Right lobe of liver (tissue), 4 donors: ENCODE results near the gene PRR20G.

Experiments
- POLR2A ChIP-seq: fragments of 450-650 bp; IDR thresholded peaks from one replicate; pipeline ENCODE4 v1.6.1; 2017; ENCODE audit warnings: antibody characterized with exemption, mild to moderate bottlenecking
- TF ChIP-seq, protein P1 (sequence below), 4 donors: fragments of 200-600 bp in 3 of 4; fragments of 450-650 bp in 1 of 4; IDR thresholded peaks; one replicate each; pipeline versions ENCODE4 v1.5.1 to v1.8.0; 2016 to 2022; ENCODE audit warnings: antibody characterized with exemption in 4 of 4, mild to moderate bottlenecking in 2 of 4
- donor health status: DM: no; HTN: no; CAD: no.
- donor health status: DM: no; HTN: no; CAD: no.
- donor health status: DM: no; HTN: yes; CAD: no.

DNA sequence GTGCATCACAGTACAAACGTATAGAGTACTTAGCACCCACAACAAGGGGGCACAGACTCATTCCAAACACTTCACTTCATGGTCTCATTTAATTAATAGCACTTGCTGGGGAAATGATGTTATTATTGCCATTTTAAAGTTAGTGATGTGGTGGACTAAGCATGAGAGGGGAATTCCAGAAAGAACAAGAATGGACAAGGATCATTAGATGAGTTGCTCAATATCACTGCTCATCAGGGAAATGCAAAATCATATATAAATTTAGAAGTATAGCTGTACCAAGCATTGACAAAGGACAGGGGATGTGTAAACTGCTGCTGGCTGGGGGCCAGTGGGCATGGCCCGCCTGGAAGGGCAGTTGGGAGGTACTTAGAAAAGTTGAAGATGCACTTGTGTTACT, 14.6 kb downstream of the PRR20G start:
- TF ChIP-seq, protein P1, sequence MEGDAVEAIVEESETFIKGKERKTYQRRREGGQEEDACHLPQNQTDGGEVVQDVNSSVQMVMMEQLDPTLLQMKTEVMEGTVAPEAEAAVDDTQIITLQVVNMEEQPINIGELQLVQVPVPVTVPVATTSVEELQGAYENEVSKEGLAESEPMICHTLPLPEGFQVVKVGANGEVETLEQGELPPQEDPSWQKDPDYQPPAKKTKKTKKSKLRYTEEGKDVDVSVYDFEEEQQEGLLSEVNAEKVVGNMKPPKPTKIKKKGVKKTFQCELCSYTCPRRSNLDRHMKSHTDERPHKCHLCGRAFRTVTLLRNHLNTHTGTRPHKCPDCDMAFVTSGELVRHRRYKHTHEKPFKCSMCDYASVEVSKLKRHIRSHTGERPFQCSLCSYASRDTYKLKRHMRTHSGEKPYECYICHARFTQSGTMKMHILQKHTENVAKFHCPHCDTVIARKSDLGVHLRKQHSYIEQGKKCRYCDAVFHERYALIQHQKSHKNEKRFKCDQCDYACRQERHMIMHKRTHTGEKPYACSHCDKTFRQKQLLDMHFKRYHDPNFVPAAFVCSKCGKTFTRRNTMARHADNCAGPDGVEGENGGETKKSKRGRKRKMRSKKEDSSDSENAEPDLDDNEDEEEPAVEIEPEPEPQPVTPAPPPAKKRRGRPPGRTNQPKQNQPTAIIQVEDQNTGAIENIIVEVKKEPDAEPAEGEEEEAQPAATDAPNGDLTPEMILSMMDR (IDR thresholded peaks at IDR 0.05) = no peak
- no peak for TF ChIP-seq POLR2A
